ENCODE measurements around the gene INO80B.
"Not testable (repeated sequence)": the region's sequence is repeated elsewhere in the genome, so short reads cannot be mapped to it uniquely, and the experiment has no call there.

INO80B gene

DNA sequence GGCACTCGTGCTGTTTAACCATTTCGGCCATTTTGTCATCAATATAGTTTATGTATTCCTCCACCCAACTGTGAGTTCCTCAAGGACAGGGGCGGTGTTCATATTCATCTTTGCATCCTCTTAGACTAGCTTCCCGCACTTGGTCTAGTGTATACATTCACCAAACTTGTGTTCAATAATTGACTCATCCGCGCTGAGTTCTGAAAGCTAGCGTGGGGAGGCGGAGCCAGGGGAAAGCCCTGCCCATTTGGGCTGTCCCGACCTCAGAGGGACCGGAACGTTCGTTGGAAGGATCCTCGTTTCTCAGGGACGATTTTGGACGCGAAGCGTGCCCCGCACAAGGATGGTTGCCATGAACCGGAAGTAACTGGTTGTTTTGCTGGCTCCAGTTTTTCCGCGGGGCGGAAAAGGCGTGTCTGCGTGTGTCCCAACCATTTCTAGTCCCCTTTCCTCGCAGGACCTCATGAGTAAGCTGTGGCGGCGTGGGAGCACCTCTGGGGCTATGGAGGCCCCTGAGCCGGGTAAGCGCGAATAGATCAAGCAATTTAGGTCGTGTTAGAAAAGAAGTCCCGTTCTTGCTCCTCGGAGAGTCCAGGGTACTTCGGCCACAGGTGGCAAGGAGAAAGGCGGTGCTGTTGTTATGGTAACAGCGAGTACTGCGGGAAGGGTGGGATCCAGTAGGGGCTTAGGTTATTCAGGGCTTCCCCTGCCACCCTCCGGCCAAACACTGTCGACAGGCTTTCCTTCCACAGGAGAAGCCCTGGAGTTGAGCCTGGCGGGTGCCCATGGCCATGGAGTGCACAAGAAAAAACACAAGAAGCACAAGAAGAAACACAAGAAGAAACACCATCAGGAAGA, at the start of gene INO80B:
Gene INO80B, plus strand, starts transcription at position 434 of the 858 bp plus-strand sequence. Its CDS starts 30 bp downstream, at position 464.
- FAIRE-seq = peak; percentile 91

DNA sequence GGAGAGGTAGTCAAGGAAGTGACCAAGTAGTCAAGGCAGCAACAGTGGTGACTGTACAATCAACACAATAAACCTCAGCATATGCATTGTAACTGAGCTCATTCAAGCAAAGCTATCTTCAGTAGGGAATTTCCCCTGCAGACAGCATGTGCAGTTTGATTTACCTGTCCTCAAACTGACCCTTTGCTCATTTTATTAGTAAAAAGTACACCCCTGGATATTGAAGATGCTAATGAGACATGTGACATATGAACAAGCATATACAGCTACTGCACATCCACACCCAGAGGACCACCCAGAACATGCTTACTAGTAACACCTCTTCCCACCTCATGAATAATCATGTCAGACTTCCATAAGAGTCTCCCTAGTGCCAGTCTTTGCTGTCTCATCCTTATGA, 48.9 kb upstream of the INO80B start:
- FAIRE-seq = no peak

- no peak for FAIRE-seq
Measured at GRCh38 chr2:74407682-74408081, 47.2 kb upstream of the INO80B start.

GRCh38 chr2:74413001-74413698, 41.7 kb upstream of the INO80B start:
- FAIRE-seq = no peak

- no peak for FAIRE-seq
Measured at GRCh38 chr2:74414441-74414840, 40.4 kb upstream of the INO80B start.

DNA sequence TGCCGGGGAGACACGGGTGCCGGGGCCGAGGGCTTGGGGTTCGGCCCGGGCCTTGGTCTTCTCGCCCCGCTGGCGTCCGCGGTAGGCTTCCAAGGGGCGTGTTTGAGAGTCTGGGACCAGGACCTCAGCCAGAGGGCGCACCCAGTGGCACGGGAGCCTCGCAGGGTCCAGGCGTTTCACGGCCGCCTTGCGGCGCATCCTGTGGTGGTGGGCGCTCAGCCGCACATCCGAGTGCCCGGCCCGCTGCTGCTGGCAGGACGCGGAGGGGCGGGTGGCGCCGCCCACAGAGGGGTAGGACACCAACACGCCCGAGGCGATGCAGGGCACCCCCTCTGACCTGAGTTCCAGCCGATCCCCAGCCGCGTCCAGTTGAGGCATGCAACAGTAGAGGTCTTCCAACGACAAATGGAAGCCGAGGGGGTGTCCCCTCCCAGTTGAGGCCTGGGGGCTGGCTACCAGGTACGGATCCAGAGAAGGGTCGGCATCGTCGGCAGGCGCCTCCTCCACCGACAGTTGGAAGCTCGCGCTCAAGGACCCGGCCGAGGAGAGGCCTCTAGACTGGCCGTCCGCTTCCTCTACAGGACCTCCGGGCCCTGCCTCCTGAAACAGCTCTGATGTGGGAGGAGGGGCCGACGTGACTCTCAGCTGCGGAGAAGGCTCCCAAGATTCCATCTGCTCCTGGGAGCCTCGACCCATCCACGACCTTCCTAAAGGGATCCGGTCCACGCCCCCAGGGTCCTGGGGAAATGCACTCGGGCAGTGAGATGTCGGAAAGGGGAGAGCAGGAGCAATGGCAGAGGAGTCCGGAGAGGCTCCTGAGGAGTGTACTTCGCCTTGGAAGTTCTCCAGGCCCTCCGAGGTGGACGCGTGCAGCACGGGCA, 39.8 kb upstream of the INO80B start:
- no peak for FAIRE-seq

GRCh38 chr2:74415762-74416395, 39.0 kb upstream of the INO80B start:
- no peak for FAIRE-seq

GRCh38 chr2:74416778-74417177, 38.1 kb upstream of the INO80B start:
- no peak for FAIRE-seq

GRCh38 chr2:74417197-74417596, 37.7 kb upstream of the INO80B start:
- no peak for FAIRE-seq

DNA sequence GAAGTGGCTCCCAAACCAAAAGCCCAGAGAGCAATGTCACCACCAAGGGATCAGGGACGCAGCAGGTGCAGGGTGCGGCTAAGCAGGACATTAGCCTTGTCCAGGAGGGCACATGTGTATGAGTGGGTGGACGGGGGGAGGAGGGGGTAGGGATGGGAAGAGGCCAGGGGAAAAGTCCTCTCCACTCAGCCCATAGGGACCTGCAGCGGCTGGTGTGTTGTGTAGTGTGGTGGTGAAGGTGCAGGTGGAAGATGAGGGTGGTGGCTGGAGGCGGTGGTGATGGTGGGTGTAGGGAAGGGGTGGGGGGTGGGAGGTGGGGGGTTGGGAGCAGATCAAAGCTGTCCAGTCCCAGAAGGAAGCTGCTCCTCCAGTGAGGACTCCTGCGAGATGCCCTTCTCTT, 37.1 kb upstream of the INO80B start:
- FAIRE-seq = no peak

GRCh38 chr2:74418312-74418711, 36.6 kb upstream of the INO80B start:
- no peak for FAIRE-seq

DNA sequence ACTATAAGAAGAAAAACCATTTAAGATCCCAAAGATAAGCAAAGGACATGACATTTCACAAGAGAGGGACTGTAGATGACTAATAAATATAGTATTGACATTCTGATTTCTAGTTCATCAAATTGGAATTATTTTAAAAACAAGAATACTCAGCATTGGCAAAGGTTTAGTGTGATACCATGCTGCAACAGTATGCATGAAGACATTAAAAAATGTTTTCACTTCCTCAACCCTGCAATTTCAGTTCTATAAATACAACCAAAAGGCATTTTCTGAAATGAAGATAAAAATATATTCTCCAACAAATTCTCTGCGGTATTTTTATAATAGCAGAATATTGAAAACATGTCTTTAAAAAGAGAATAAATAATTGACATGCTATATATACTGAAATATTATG, 35.5 kb upstream of the INO80B start:
- FAIRE-seq = no peak

GRCh38 chr2:74420006-74420405, 34.9 kb upstream of the INO80B start:
- no peak for FAIRE-seq

DNA sequence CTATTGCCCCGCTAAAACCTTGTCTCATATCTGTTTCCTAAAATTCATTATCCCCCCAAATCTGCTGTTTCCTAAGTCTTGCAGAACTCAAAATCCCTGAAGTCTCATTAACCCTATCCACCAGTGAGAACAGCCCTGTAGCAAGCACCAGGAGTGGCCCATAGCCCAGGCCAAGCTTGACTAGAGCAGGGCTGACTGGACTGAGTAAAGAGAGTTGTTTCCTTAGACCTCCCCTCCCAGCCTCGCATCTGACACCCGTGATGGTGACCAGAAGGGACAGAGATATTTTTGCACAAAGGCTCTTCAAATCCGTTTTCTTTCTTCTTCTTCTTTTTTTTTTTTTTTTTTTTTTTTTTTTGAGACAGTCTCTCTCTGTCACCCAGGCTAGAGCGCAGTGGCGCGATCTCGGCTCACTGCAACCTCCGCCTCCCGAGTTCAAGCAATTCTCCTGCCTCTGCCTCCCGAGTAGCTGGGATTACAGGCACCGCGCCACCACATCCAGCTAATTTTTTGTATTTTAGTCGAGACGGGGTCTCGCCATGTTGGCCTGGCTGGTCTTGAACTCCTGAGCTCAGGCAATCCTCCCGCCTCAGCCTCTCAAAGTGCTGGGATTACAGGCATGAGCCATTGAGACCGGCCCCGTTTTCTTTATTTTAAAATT, 34.3 kb upstream of the INO80B start:
- not testable (repeated sequence) for FAIRE-seq

GRCh38 chr2:74421221-74421870, 33.5 kb upstream of the INO80B start, which contains the start of the genes C2orf81 and WDR54:
TSS of gene C2orf81 (minus strand) at chr2:74421619. CDS start at chr2:74421560, 59 bp downstream.
TSS of gene WDR54 (plus strand) at chr2:74421730. CDS start at chr2:74422154, 424 bp downstream.
- FAIRE-seq = no peak

DNA sequence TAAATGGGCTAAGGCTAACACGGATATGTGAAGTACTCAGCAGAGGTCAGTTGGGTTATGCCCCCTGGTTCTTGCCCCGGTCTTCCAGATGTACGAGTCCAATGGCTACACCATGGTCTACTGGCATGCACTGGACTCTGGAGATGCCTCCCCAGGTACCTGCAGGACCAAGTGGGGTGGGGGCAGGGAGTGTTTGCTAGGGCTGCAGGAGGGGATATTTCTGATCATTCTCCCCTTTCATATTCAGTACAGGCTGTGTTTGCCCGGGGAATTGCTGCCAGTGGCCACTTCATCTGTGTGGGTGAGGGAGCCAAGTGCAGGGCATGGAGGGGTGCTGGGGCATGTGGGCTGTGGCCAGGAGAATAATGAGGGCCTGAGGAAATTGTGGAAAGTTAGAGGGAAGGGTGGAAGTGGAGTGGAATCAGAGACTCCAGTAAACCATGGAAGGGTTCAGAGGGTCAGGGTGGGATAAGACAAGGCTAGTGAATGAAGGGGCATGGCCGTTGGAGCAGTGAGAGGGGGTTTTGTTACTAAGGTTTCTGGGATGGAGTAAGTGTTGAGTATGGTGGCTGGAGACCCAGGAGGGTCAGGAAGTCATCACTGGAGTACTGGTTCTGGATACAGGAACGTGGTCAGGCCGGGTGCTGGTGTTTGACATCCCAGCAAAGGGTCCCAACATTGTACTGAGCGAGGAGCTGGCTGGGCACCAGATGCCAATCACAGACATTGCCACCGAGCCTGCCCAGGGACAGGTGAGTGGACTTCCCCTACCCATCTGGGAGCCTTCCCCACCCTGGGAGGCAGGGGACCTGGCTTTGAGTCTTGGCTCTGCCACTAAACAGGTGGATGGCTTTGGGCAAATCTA, 31.4 kb upstream of the INO80B start:
- no peak for FAIRE-seq

GRCh38 chr2:74424139-74424992, 30.5 kb upstream of the INO80B start:
- no peak for FAIRE-seq

DNA sequence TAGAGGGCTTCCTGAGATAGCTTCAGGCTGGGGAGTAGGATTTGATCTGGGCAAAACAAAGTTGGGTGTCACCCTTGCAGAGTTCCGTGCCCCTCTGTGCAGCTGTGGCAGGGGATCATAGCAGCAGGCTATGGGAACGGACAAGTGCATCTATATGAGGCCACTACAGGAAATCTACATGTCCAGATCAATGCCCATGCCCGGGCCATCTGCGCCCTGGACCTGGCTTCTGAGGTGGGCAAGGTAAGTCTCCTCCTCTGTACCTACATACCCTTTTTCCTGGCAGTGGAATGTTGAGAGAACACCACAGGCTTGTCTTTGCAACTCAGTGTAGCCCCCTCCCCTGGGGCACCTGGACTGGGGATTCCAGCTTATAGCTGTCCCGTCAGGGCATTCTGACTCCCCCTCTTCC, 29.9 kb upstream of the INO80B start:
- no peak for FAIRE-seq

DNA sequence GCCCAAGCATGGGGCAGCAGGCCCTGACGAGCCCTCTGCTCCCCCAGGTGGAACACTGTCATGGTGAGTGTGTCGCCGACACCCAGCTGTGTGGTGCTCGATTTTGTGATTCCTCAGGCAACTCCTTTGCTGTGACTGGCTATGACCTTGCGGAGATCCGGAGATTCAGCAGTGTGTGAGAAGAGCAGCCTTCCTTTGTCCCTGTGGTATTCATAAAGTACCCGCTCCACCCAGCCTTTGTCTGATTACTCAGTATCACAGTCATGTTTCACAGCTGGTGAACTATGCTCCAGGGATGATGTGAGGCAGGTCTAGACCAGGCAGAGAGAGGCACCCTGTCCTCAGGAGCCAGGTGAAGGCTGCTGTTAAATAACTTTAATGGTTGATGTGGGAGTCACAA, 29.4 kb upstream of the INO80B start:
- no peak for FAIRE-seq
